Activated gamma-delta T cell treated with anti-CD3 and anti-CD28 coated beads, Interleukin-2, amount 50 U/mL, for 16 hours (primary cell): ENCODE data around the gene CELF3.
"Not testable (repeated sequence)": the region's sequence is repeated elsewhere in the genome, so short reads cannot be mapped to it uniquely, and the experiment has no call there.

Source experiments
- DNase-seq: peaks from one replicate; pipeline ENCODE4 v3.0.0-alpha.2; 2020; ENCODE audit warnings: low read depth

CELF3 gene

GRCh38 chr1:151716771-151717631 is at the start of gene CELF3:
TSS of gene CELF3 (minus strand) at chr1:151716803. CDS start at chr1:151716020, 783 bp downstream.
- DNase-seq = no peak

- DNase-seq = no peak
Measured at GRCh38 chr1:151763990-151764389, 47.4 kb upstream of the CELF3 start.

GRCh38 chr1:151762941-151763921 is 46.6 kb upstream of the CELF3 start, which contains the start of gene MRPL9:
TSS of gene MRPL9 (minus strand) at chr1:151763496. CDS start at chr1:151763479, 17 bp downstream.
- DNase-seq = peak; percentile 76

GRCh38 chr1:151760597-151761385 is 44.2 kb upstream of the CELF3 start:
- DNase-seq = no peak

GRCh38 chr1:151759241-151759640 is 42.6 kb upstream of the CELF3 start:
- DNase-seq = no peak

- DNase-seq = no peak
Measured at GRCh38 chr1:151756291-151756690, 39.7 kb upstream of the CELF3 start.

GRCh38 chr1:151741516-151741915 is 24.9 kb upstream of the CELF3 start:
- DNase-seq = no peak

- no peak for DNase-seq
Measured at GRCh38 chr1:151739590-151740355, 23.2 kb upstream of the CELF3 start.

- no peak for DNase-seq
Measured at GRCh38 chr1:151737479-151737878, 20.9 kb upstream of the CELF3 start.

GRCh38 chr1:151737026-151737425 is 20.4 kb upstream of the CELF3 start:
- no peak for DNase-seq

GRCh38 chr1:151733995-151734394 is 17.4 kb upstream of the CELF3 start:
- DNase-seq = not testable (repeated sequence)

- DNase-seq = no peak
Measured at GRCh38 chr1:151733126-151733525, 16.5 kb upstream of the CELF3 start.

GRCh38 chr1:151729966-151730291 is 13.3 kb upstream of the CELF3 start:
- DNase-seq = no peak

- no peak for DNase-seq
Measured at GRCh38 chr1:151729157-151729965, 12.8 kb upstream of the CELF3 start.

- DNase-seq = no peak
Measured at GRCh38 chr1:151728151-151729054, 11.8 kb upstream of the CELF3 start.

GRCh38 chr1:151723726-151724370 is 7.2 kb upstream of the CELF3 start:
- DNase-seq = no peak

GRCh38 chr1:151721788-151722510 is 5.3 kb upstream of the CELF3 start:
- no peak for DNase-seq
